ENCODE data around the gene ENO1.

ENO1 gene

GRCh38 chr1:8870103-8870502 is 8.4 kb downstream of the ENO1 start:
- no peak for DNase-seq

DNA sequence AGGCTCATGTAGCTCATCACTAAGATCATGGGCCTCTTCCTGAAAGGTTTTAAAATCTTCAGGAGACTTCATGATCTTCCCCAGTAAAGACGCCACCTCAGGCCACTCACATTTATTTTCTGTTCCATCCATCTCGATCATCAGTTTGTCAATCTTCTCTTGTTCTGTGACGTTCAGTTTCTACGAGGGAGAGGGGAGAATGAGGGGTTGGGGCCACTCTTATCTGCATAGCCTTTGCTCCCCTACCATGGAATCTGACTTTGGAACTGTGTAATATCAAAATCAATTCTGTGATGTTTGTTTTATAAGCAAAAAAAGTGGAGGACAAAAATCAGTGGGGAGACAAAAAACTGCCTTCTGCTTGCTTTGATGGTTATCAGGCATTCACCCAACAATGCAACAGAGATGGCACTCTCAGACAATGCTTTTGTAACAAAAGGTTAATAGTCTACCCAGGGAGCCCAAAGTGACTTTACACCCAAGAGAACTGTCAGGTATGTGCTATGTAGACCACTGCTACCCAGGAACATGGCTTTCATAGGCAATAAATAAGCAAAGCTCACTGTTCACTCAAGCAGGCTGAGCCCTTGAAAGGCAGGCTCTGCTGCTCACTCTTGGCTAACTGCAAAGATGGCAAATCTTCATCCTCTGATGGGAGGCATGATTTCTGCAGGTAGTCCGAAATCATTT is 10.5 kb downstream of the ENO1 start:
- no peak for DNase-seq

GRCh38 chr1:8866792-8867415 is 11.6 kb downstream of the ENO1 start:
- DNase-seq = no peak

DNA sequence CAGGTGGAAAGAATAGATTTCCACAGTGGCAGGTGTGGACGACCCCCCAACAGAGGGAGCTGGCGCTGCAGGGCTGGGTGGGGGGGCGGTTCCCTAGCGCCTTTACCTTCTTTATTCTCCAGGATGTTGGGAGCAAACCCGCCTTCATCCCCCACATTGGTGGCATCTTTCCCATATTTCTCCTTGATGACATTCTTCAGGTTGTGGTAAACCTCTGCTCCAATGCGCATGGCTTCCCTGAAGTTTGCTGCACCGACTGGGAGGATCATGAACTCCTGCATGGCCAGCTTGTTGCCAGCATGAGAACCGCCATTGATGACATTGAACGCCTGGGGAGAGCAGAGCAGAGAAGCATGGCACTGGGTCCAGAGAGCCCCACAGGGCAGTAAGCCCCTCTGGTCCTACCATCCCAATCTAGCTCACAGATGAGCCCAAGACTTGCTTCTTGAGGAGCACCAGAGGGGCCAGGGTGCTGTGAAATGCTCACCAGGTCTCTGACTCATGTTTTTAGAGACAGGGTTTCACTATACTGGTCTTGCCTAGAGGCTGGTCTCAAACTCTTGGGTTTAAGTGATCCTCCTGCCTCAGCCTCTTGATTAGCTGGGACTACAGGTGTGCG is 12.2 kb downstream of the ENO1 start:
- DNase-seq = no peak

GRCh38 chr1:8864713-8865344 is 13.7 kb downstream of the ENO1 start:
- no peak for DNase-seq

DNA sequence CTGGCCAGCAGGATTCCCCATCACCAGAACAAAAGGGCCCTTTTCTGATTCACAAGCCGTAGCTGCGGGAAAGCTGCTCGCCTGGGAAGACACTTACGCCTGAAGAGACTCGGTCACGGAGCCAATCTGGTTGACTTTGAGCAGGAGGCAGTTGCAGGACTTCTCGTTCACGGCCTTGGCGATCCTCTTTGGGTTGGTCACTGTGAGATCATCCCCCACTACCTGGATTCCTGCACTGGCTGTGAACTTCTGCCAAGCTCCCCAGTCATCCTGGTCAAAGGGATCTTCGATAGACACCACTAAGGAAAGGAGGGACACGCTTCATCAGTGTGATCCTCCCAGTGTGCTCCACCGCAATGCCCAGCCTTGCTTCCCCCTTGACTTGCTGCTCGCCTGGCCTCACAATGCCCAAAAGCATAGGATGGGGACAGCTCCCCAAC is 14.7 kb downstream of the ENO1 start:
- no peak for DNase-seq

- no peak for DNase-seq
Observed at GRCh38 chr1:8863138-8863537, 15.3 kb downstream of the ENO1 start.

DNA sequence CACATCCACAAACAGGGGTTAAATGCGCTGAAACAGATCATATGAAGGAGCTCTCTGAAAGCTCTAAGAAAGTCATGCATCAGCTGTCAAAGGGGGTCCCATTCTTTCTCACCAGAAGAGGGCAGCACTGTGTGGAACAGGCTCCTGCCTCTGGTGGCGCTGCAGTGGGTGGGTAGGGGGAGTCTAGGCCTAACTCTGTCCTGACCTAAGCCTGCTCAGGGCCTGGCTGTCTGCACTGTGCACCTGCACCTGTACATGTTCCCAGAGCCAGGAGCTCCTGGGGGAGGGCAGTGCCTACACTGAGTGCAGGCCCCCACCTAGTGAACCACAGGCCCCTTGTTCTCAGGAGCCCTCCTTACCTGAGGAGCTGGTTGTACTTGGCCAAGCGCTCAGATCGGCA is 16.0 kb downstream of the ENO1 start:
- DNase-seq = no peak

GRCh38 chr1:8860738-8861516 is 17.6 kb downstream of the ENO1 start:
- DNase-seq = no peak

- DNase-seq = no peak
Observed at GRCh38 chr1:8858888-8859706, 19.4 kb downstream of the ENO1 start.

DNA sequence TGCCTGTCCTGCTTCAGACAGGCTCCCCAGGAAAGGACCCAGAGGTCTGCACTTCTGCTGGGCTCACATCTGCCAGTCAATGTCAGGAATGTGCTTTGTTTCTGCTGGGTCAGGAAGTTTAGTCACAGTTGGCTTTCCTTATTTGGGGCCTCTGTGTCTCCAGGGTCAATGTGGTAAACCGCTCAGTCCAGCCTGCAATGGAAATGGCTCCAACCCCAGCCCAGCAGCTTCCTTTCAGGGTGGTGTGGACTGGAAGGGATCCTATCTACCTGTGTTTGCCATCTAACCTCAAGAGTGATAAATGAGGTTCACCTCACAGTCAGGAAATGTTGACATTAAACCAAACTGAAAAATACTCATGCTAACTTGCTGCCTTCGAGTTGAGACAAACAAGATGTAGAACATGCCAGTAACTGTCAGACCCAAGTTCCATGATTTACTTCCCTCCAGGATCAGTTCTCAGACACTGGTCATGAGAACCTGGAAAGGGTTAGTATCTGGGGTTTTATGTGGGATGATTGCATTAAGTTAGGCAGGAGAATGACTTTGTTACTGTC is 20.3 kb downstream of the ENO1 start:
- DNase-seq = no peak

DNA sequence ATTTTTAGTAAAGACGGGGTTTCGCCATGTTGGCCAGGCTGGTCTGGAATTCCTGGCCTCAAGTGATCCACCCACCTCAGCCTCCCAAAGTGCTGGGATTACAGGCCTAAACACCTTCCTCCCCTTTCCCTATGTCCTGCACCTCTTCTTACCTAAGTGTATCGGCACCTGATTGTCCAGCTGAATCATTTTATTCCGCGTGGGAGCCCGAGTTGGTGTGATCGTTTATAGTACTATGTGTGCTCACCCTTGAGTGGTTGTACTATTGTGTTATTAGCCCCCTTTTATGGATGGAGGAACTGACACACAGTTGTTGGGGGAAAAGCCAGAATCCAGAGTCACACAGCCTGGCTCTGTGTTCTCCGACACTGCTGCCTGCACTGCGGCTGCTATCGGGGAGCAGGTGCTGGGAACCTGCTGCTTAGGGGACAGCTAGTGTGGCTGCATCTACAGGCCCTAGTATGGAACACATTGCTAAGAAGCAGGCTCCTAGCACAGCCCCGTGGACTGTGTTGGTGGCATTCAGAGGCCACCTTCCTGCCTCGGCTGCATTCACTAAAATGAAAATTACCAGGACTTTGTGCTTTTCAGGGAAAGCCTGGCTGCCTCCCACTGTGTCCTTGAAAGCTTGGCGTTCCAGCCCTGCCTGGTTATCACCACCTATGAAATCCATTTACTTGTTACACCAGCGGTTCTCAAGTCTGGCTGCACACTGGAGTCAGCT is 21.6 kb downstream of the ENO1 start:
- no peak for DNase-seq

GRCh38 chr1:8854240-8854639 is 24.2 kb downstream of the ENO1 start:
- DNase-seq = no peak

DNA sequence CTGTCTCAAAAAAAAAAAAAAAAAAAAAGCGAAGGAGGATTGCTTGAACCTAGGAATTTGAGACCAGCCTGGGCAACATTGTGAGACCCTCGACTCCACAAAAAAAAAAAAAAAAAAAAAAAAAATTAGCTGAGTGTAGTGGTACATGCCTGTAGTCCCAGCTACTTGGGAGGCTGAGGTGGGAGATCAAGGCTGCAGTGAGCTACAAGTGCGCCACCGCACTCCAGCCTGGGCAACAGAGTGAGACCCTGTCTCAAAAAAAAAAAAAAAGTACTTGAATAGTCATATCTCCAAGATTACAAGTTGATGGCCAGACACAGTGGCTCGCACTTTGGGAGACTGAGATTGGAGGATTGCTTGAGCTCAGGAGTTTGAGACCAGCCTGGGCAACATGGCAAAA is 27.4 kb downstream of the ENO1 start:
- DNase-seq = no peak

DNA sequence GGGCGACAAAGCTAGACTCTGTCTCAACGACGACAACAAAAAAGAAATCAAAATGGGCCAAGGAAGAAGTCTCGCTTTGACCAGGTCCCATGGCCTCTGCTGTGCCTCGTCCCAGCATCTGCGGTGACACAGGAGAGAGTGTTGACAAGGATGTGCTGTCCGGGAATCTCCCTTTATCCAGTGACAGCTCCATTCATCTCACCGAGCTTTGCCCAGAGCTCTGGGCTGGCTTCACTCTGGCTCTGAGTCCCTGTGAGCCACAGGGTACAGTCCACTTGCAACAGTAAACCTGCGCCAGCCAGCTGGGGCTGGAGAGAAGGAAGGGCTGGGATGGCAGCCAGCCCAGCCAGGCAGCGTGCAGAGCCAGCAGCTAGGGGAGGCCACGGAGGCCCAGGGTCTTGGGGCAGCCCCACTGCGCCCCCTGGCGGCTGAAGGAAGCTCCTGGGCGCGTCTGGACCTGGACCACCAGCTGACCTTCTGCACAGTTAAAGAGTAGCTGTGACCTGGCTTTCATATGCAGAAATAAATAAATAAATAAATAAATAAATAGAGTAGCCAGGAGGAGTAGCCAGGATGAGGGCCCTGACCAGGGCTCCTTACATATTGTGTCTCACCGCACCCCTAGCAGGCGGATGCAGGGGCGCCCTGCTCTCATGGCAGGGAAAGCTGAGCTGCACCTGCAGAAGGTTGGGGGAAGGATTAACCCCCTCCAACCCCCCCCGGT is 29.7 kb downstream of the ENO1 start:
- no peak for DNase-seq

DNA sequence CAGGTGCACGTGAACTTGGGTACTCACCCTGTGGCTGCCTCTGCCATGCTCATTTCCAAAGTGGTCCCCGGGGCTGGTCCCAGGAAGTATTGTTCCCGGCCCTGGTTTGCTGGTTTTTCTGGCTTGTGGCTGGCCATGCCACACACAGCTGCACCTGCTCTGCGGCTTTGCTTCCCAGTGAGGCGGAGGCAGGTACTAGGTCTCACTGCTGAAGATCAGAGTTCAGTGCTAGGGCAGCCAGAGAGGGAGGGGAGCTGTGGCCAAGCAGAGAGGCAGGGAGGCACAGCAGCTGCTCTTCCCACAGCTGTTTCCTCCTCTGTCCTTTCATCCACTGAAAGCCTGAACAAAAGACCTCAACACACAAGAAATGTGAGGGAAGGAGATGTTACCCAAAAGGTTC is 30.5 kb downstream of the ENO1 start:
- peak; percentile 25 for DNase-seq

DNA sequence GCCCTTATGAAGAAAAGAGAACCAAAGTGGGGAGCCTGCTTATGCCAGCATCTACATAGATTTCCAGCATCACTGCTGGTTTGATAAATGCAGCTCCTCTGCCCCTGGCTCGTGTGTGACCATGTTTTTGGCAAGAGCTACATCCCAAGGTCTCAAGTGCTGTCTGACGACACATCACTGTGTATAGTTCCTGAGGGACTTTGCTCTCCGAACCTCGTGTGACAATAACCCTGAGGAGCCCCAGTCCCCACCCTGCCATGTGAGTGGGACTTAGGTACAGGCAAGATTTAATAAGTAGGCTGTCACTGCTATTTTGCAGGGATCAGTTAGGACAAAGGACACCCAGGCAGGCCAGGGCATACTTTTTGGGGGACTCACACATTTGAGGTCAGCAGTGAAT is 32.2 kb downstream of the ENO1 start:
- DNase-seq = no peak

DNA sequence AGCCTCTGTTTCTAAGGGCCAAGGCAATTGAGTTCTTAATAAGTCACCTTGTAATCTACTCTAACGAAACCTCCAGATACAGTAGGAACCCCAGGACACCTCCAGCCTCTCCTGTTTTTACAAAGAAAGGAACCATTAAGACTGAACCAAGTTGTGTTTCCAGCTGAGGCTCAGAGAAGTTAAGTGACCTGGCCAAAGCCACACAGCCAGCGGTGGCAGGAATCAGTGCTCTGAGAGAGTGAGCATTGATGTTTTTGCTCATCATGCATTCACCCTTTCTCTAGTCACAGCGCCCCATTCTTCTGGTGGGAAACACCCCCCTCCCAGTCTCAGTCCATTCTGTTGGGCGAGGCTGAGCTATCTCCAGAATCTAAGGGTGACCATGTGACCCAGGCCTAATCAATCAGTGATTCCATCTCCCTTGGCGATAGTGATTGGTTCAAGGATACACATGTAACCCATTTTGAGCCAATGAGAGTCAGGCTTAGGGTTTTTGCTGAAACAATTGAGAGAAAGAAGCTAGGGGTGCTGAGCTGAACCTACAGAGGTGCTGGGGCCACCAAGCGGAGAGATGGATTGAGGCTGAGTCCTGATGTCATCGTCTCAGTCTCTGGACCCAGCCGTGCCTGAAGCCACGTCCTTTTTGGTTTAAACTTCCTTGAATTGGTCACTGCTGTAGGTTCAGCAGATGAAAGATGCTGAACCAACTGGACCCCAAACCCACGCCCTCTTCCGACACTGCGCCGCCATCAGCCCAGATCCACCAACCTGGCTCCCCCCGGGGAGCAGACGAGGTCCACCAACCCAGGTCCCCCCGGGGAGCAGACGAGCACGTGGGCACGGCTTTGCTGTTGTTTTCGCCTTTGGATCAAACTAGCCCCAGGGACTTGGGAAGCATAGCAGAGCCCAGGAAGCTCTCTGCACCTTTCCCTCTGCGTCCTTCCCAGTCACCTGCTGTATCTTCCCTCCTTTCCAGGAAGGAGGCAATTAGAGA is 33.1 kb downstream of the ENO1 start:
- DNase-seq = no peak

DNA sequence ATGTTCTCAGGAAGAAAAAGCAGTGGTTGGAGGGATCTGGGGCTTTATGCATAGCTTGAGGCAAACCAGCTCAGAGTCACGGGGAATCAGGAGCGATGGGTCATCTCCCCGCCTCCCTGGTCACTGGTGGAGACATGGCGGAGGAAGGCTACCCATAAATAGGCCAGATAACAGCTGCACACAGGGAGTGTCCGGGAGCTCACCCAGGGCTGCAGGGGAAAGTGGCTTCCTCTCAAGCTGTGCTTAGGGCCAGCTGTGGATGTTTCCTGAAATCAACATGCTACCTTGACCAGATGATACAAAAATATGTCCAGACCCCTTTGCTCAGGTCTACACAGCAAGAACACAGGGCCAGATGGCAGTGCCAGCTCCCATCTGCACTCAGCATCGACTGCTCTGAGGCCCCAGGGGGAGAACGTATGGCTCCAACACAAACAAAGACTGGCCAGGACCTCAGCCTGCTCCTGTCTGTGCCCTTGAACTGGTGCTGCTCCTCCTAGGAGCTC is 33.9 kb downstream of the ENO1 start:
- no peak for DNase-seq
